CD14-positive monocyte (primary cell): ENCODE measurements around the gene DIPK1A. TPM values are rescaled to one million over a fixed set of nuclear protein-coding genes. Genes with fewer than 3 reads are reported as not detected.

Source experiments
- DNase-seq, 3 donors: peaks; one replicate each; pipeline ENCODE4 v3.0.0-alpha.2; 2011 to 2022
- H2AFZ ChIP-seq: 2 replicates; pipeline ENCODE4 v1.6.0; 2012; ENCODE audit warnings: mild to moderate bottlenecking, low read depth, low read length, inconsistent platforms; ENCODE audit not compliant: insufficient read depth, poor library complexity, severe bottlenecking
- H3K27ac ChIP-seq, 2 donors: 1 replicate in 1 of 2; 2 replicates in 1 of 2; pipeline ENCODE4 v1.5.1; 2012 to 2013; ENCODE audit warnings: low read length in 2 of 2, control low read depth in 1 of 2, inconsistent platforms in 1 of 2, low read depth in 1 of 2, mild to moderate bottlenecking in 1 of 2
- H3K27me3 ChIP-seq, 2 donors: one replicate each; pipeline versions ENCODE4 v1.6.0 to v1.6.1; 2011 to 2013; ENCODE audit warnings: low read length in 2 of 2; ENCODE audit not compliant: control insufficient read depth in 2 of 2, insufficient read depth in 2 of 2
- H3K36me3 ChIP-seq, 2 donors: replicated peaks in 1 of 2; 1 replicate in 1 of 2; 2 replicates in 1 of 2; pipeline versions ENCODE4 v1.5.1 to v1.6.1; 2012 to 2013; ENCODE audit warnings: low read length in 2 of 2, control low read depth in 1 of 2, inconsistent platforms in 1 of 2, mild to moderate bottlenecking in 1 of 2; ENCODE audit not compliant: insufficient read depth in 2 of 2, control insufficient read depth in 1 of 2
- H3K4me1 ChIP-seq, 2 donors: 1 replicate in 1 of 2; 2 replicates in 1 of 2; pipeline versions ENCODE4 v1.5.1 to v1.6.1; 2012 to 2013; ENCODE audit warnings: low read length in 2 of 2, control low read depth in 1 of 2, inconsistent platforms in 1 of 2, mild to moderate bottlenecking in 1 of 2, moderate library complexity in 1 of 2; ENCODE audit not compliant: insufficient read depth in 2 of 2, control insufficient read depth in 1 of 2
- H3K4me2 ChIP-seq: replicated peaks from 2 replicates; pipeline ENCODE3; 2012; ENCODE audit warnings: low read length, moderate library complexity, mild to moderate bottlenecking; ENCODE audit not compliant: poor library complexity, severe bottlenecking; ENCODE audit errors: extremely low read depth
- H3K4me3 ChIP-seq, 3 experiments: fragments of 200-600 bp in 1 of 3; sonication (generic) in 1 of 3; replicated peaks in 1 of 3; 1 replicate in 2 of 3; 2 replicates in 1 of 3; pipeline ENCODE4 v1.5.1; 2011 to 2013; ENCODE audit warnings: low read length in 3 of 3, mild to moderate bottlenecking in 3 of 3, control low read depth in 2 of 3, low read depth in 2 of 3, inconsistent platforms in 1 of 3, moderate library complexity in 1 of 3
- H3K79me2 ChIP-seq: 2 replicates; pipeline ENCODE4 v1.6.0; 2012; ENCODE audit warnings: mild to moderate bottlenecking, control low read depth, inconsistent platforms, low read length, moderate library complexity; ENCODE audit not compliant: insufficient read depth
- H3K9ac ChIP-seq: 2 replicates; pipeline ENCODE4 v1.6.0; 2017; ENCODE audit warnings: low read length, mild to moderate bottlenecking; ENCODE audit not compliant: insufficient read depth, poor library complexity, severe bottlenecking
- H3K9me3 ChIP-seq, 2 donors: replicated peaks in 1 of 2; 1 replicate in 1 of 2; 2 replicates in 1 of 2; pipeline versions ENCODE4 v1.5.1 to v1.6.1; 2012 to 2013; ENCODE audit warnings: low read length in 2 of 2, control low read depth in 1 of 2; ENCODE audit not compliant: control insufficient read depth in 1 of 2, insufficient read depth in 1 of 2
- H4K20me1 ChIP-seq: 2 replicates; pipeline ENCODE4 v1.6.0; 2012; ENCODE audit warnings: mild to moderate bottlenecking, low read length, control low read depth, moderate library complexity; ENCODE audit not compliant: insufficient read depth
- H3K27ac Mint-ChIP-seq, 7 donors: one replicate each; pipeline ENCODE4 v1.8.0; 2020; ENCODE audit warnings: mild to moderate bottlenecking in 7 of 7, mixed read lengths in 7 of 7, moderate library complexity in 6 of 7, inconsistent platforms in 2 of 7
- H3K27me3 Mint-ChIP-seq, 3 donors: one replicate each; pipeline ENCODE4 v1.8.0; 2021 to 2022; ENCODE audit warnings: low read depth in 3 of 3, mild to moderate bottlenecking in 3 of 3, mixed read lengths in 3 of 3, moderate library complexity in 3 of 3, inconsistent platforms in 1 of 3
- H3K36me3 Mint-ChIP-seq, 2 donors: one replicate each; pipeline ENCODE4 v1.8.0; 2020; ENCODE audit warnings: mixed read lengths in 2 of 2, inconsistent platforms in 1 of 2, mild to moderate bottlenecking in 1 of 2
- H3K4me1 Mint-ChIP-seq: one replicate; pipeline ENCODE4 v1.8.0; 2020; ENCODE audit warnings: mild to moderate bottlenecking, mixed read lengths
- H3K4me3 Mint-ChIP-seq, 2 donors: one replicate each; pipeline ENCODE4 v1.8.0; 2020; ENCODE audit warnings: mild to moderate bottlenecking in 2 of 2, mixed read lengths in 2 of 2, moderate library complexity in 1 of 2
- H3K9me3 Mint-ChIP-seq, 7 donors: one replicate each; pipeline ENCODE4 v1.8.0; 2020 to 2022; ENCODE audit warnings: mixed read lengths in 7 of 7, mild to moderate bottlenecking in 6 of 7, moderate library complexity in 6 of 7, inconsistent platforms in 2 of 7
- WGBS: methylation state at CpG from one replicate; pipeline ENCODE4 v1.1.5; 2013; ENCODE audit warnings: missing lambda C conversion rate; ENCODE audit not compliant: insufficient coverage; 5-methylcytosine and 5-hydroxymethylcytosine counted together
- intact Hi-C, 2 donors: fragments of 100-400 bp; cut with micrococcal nuclease; formaldehyde crosslinking; loops; one replicate each; pipeline versions ENCODE4 v1.15.0 to v1.15.1; 2023
- polyA plus RNA-seq, 3 donors: library from polyadenylated mRNA; depleted of rRNA in 1 of 3; unstranded in 2 of 3; stranded (reverse) in 1 of 3; fragments of 300-500 nt in 2 of 3; fragments of >200 nt in 1 of 3; fragmentation: Illumina TruSeq in 2 of 3; gene quantifications; 1 replicate in 2 of 3; 2 replicates in 1 of 3; pipeline ENCODE4 v1.2.3, GENCODE V29; 2012 to 2021
- TF ChIP-seq, protein P1 (sequence below): fragments of 200-600 bp; IDR thresholded peaks from one replicate; pipeline ENCODE4 v1.8.0; 2022; ENCODE audit warnings: antibody characterized with exemption, mild to moderate bottlenecking

DIPK1A gene
- polyA plus RNA-seq, 3 donors, result 0.45 to 1.4 (median 0.83) TPM

GRCh38 chr1:92855236-92855635 is 106.0 kb downstream of the DIPK1A start:
- Mint-ChIP-seq H3K4me1 (peaks cover 44% of the 10 kb centered on the region), H3K27ac (no peak overlapping the region), H3K36me3 (no peaks in the 10 kb centered on the region), H3K4me3 (no peak overlapping the region), H3K27me3 (peaks cover 0 to 1% (median 0%) of the 10 kb centered on the region in 3 donors), H3K9me3 (peaks cover 0 to 3% (median 0%) of the 10 kb centered on the region in 7 donors)
- H3K27ac ChIP-seq, result no peak overlapping the region
- H3K36me3 ChIP-seq, result no peaks in the 10 kb centered on the region
- no peak overlapping the region for H3K9ac ChIP-seq
- no peaks in the 10 kb centered on the region for H4K20me1 ChIP-seq
- intact Hi-C loops, result no loop called here
- DNase-seq, result no peak
- H3K4me2 ChIP-seq, result no peak overlapping the region
- no peaks in the 10 kb centered on the region for H3K79me2 ChIP-seq
- TF ChIP-seq, protein P1, sequence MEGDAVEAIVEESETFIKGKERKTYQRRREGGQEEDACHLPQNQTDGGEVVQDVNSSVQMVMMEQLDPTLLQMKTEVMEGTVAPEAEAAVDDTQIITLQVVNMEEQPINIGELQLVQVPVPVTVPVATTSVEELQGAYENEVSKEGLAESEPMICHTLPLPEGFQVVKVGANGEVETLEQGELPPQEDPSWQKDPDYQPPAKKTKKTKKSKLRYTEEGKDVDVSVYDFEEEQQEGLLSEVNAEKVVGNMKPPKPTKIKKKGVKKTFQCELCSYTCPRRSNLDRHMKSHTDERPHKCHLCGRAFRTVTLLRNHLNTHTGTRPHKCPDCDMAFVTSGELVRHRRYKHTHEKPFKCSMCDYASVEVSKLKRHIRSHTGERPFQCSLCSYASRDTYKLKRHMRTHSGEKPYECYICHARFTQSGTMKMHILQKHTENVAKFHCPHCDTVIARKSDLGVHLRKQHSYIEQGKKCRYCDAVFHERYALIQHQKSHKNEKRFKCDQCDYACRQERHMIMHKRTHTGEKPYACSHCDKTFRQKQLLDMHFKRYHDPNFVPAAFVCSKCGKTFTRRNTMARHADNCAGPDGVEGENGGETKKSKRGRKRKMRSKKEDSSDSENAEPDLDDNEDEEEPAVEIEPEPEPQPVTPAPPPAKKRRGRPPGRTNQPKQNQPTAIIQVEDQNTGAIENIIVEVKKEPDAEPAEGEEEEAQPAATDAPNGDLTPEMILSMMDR, result no peak
- H3K27me3 ChIP-seq, result no peaks in the 10 kb centered on the region
- peaks cover 32 to 34% of the 10 kb centered on the region in 2 donors for H3K4me1 ChIP-seq
- H3K9me3 ChIP-seq, result no peaks in the 10 kb centered on the region
- no peak overlapping the region for H3K4me3 ChIP-seq
- WGBS, result no CpG with 5 or more reads among the region's 4 CpGs
- no peak overlapping the region for H2AFZ ChIP-seq

GRCh38 chr1:92854101-92854785 is 107.0 kb downstream of the DIPK1A start:
- peak overlapping the region; percentile 8 for H2AFZ ChIP-seq
- DNase-seq, result no peak
- Mint-ChIP-seq H3K27ac (peak overlapping the region in 2 of 7 donors; percentile 51 to 78), H3K27me3 (peaks cover 0 to 1% (median 0%) of the 10 kb centered on the region in 3 donors), H3K9me3 (peaks cover 0 to 3% (median 0%) of the 10 kb centered on the region in 7 donors), H3K4me1 (peaks cover 42% of the 10 kb centered on the region), H3K4me3 (no peak overlapping the region), H3K36me3 (peaks cover 0 to 4% of the 10 kb centered on the region in 2 donors)
- H3K4me2 ChIP-seq, result no peak overlapping the region
- peak overlapping the region in 1 of 2 donors; percentile 15 for H3K27ac ChIP-seq
- H3K4me1 ChIP-seq, result peaks cover 32 to 34% of the 10 kb centered on the region in 2 donors
- TF ChIP-seq, protein P1, result no peak
- intact Hi-C loops, result no loop called here
- no peak overlapping the region for H3K4me3 ChIP-seq
- H3K36me3 ChIP-seq, result no peaks in the 10 kb centered on the region
- no peak overlapping the region for H3K9ac ChIP-seq
- no peaks in the 10 kb centered on the region for H3K9me3 ChIP-seq
- H3K27me3 ChIP-seq, result no peaks in the 10 kb centered on the region
- H3K79me2 ChIP-seq, result no peaks in the 10 kb centered on the region
- H4K20me1 ChIP-seq, result no peaks in the 10 kb centered on the region
